SK-N-MC (cell line): ENCODE measurements around the gene PLA2G2A.

Source experiments
- DNase-seq: peaks from one replicate; pipeline ENCODE4 v3.0.0-alpha.2; 2011; ENCODE audit warnings: low read depth, low spot score
- H3K27ac ChIP-seq: fragments of 200-600 bp; sonication (generic); 2 replicates; pipeline ENCODE4 v1.5.1; 2016; ENCODE audit warnings: mixed run types
- H3K36me3 ChIP-seq: fragments of 200-600 bp; sonication (generic); 2 replicates; pipeline ENCODE4 v1.6.1; 2017; ENCODE audit warnings: antibody characterized with exemption, low read length, mixed read lengths; ENCODE audit not compliant: insufficient read depth
- H3K4me3 ChIP-seq: fragments of 200-600 bp; sonication (generic); 2 replicates; pipeline ENCODE4 v1.5.1; 2016
- H3K9ac ChIP-seq: fragments of 200-600 bp; sonication (generic); 2 replicates; pipeline ENCODE4 v1.8.0; 2017; ENCODE audit warnings: mixed run types, mixed read lengths; ENCODE audit not compliant: insufficient read length
- H3K9me3 ChIP-seq: fragments of 200-600 bp; sonication (generic); 2 replicates; pipeline ENCODE4 v1.6.1; 2017; ENCODE audit warnings: low read depth, mild to moderate bottlenecking, antibody characterized with exemption, low read length, moderate library complexity, mixed read lengths
- EZH2 ChIP-seq: fragments of 200-600 bp; sonication (generic); IDR thresholded peaks from one replicate; pipeline ENCODE4 v1.6.1; 2017; ENCODE audit warnings: antibody characterized with exemption
- FOXP2 ChIP-seq: optimal IDR thresholded peaks from 2 replicates; pipeline ENCODE3; 2011; ENCODE audit warnings: mild to moderate bottlenecking, moderate library complexity; ENCODE audit not compliant: insufficient read depth; ENCODE audit errors: extremely low read length, control extremely low read depth
- POLR2AphosphoS5 ChIP-seq: IDR thresholded peaks from 2 replicates; pipeline ENCODE4 v1.6.1; 2012; ENCODE audit warnings: mild to moderate bottlenecking, low read depth, low read length, borderline replicate concordance

PLA2G2A gene

DNA sequence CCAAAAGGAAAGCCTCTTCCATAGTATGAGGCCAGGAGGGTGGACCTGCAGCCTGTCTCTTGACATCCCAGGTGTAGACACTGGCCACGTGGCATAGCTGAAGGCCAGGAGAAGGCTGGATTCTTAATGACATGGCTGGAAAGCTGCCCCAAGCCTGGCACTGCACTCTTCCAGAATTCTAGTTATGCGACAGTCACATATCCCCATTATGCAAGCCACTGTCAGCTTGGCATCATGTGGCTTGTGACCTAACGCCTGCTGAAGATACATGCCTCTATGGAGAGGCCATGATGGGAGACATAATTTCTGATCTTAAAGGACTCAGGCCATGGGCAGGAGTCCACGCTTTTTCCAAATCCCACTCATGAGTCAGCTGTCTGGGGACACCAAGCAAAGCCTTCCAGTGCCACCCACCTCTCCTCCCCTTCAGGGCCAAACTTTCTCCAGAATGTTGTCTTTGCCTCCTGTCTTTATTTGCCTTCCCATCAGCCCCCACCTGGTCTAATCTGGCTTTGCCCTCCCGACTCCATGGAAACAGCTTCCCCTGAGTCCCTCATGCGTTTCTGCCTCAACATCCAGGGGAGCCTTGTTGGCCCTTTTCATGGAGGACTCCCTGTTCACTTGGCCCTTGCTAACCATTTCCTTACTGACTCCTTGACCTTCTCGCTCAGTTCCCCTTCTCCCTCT, 3.0 kb downstream of the PLA2G2A start:
- no peaks in the 10 kb centered on the region for H3K9me3 ChIP-seq
- no peak overlapping the region for H3K9ac ChIP-seq
- H3K4me3 ChIP-seq, result no peak overlapping the region
- H3K36me3 ChIP-seq, result no peaks in the 10 kb centered on the region
- TF ChIP-seq FOXP2 (no peak), POLR2AphosphoS5 (no peak), EZH2 (no peak)
- no peak for DNase-seq
- H3K27ac ChIP-seq, result no peak overlapping the region

DNA sequence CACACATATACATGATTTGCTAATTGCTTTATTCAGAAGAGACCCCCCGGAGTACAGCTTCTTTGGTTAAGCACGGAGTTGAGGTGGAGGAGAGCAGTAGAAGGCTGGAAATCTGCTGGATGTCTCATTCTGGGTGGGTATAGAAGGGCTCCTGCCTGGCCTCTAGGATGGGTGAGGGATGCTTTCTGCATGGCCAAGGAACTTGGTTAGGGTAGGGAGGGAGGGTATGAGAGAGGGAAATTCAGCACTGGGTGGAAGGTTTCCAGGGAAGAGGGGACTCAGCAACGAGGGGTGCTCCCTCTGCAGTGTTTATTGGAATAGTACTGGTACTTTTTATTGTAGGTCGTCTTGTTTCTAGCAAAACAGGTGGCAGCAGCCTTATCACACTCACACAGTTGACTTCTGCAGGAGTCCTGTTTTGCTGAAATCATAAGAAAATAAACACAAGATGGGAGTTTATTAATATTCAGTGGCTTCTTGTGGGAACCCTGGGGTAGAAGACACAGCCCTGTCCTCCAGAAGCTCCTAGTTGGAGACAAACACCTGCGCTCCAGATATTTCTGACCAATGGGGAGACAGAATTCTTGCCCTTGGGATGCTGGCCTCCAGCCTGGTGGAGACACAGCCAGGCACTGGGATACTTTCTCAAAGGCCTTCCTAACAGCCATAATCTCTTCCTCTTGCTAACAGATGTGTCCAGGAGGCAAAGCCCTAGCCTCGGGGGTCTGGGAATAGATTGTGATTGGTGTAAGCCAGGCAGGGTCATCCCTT, 3.8 kb downstream of the PLA2G2A start:
- Histone ChIP-seq H3K9ac (no peak overlapping the region), H3K27ac (no peak overlapping the region), H3K36me3 (no peaks in the 10 kb centered on the region), H3K4me3 (no peak overlapping the region), H3K9me3 (no peaks in the 10 kb centered on the region)
- TF ChIP-seq POLR2AphosphoS5 (no peak), FOXP2 (no peak), EZH2 (no peak)
- DNase-seq, result no peak

DNA sequence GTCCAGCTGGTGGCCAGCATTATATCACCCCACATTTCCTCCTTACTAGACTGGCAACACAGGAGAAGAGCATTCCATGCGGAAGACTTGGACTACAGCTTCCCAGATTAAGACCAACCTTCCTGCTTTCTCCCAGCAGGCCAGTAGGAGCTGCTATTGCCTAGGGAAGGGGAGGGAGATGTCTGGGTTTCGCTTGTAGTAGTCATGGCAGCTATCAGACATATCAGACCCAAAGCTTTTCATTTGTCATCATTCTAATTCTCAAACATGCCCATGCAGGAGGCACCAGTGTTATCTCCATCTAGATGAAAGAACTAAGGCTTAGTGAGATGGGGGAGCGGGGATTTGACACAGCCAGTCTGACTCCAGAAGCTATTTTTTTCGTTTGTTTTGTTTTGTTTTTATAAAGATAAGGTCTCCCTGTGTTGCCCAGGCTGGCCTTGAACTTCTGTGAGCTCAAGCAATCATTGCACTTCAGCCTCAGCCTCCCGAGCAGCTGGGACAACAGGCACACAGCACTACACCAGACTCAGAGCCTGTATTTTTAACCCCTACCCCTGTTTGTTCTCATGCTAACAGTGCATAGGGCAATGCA, 4.5 kb downstream of the PLA2G2A start:
- no peak overlapping the region for H3K4me3 ChIP-seq
- no peak overlapping the region for H3K9ac ChIP-seq
- no peak overlapping the region for H3K27ac ChIP-seq
- no peaks in the 10 kb centered on the region for H3K36me3 ChIP-seq
- DNase-seq, result no peak
- no peaks in the 10 kb centered on the region for H3K9me3 ChIP-seq
- TF ChIP-seq EZH2, result no peak
- no peak for TF ChIP-seq FOXP2
- no peak for TF ChIP-seq POLR2AphosphoS5

DNA sequence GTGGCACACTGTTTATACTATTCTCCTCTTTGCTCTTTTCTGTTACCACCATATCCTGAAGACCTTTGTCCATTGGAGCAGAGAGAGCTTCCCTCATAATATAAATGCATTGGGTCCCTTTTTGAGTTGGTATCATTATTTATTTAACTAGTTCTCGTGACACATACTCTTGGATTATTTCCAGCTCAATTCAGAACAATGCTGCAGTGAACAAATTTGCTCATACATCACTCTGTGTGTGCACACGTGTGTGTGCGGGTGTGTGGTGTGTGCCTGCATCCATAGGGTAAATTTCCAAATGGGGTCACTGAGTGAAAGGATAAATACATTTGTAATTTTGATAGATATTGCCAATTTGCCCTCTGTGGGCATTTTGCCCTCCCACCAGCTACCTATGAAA, 5.8 kb downstream of the PLA2G2A start:
- H3K9me3 ChIP-seq, result no peaks in the 10 kb centered on the region
- no peak for DNase-seq
- no peak overlapping the region for H3K27ac ChIP-seq
- no peak for TF ChIP-seq EZH2
- TF ChIP-seq FOXP2, result no peak
- no peak overlapping the region for H3K9ac ChIP-seq
- H3K36me3 ChIP-seq, result no peaks in the 10 kb centered on the region
- no peak overlapping the region for H3K4me3 ChIP-seq

DNA sequence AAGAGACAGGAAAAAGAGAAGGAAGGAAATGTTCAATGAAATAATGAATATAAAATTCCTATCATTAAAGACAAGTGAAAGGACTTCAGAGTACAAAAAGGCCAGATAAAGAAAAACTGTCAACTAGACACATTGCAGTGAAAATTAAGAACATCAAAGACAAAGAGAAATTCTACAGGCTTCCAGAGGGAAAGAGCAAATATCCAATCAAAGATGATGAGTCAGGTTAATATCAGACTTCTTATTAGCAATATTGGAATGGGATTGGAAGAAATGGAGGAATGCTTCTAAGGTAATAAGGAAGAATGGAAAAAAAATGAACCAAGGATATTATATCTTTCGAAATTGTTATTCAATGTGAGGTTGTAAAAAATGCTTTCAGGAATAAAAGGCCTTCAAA, 7.8 kb downstream of the PLA2G2A start:
- DNase-seq, result no peak
- Histone ChIP-seq H3K9me3 (no peaks in the 10 kb centered on the region), H3K9ac (no peak overlapping the region), H3K4me3 (no peak overlapping the region), H3K27ac (no peak overlapping the region), H3K36me3 (no peaks in the 10 kb centered on the region)
- no peak for TF ChIP-seq EZH2
- TF ChIP-seq POLR2AphosphoS5, result no peak
- no peak for TF ChIP-seq FOXP2

DNA sequence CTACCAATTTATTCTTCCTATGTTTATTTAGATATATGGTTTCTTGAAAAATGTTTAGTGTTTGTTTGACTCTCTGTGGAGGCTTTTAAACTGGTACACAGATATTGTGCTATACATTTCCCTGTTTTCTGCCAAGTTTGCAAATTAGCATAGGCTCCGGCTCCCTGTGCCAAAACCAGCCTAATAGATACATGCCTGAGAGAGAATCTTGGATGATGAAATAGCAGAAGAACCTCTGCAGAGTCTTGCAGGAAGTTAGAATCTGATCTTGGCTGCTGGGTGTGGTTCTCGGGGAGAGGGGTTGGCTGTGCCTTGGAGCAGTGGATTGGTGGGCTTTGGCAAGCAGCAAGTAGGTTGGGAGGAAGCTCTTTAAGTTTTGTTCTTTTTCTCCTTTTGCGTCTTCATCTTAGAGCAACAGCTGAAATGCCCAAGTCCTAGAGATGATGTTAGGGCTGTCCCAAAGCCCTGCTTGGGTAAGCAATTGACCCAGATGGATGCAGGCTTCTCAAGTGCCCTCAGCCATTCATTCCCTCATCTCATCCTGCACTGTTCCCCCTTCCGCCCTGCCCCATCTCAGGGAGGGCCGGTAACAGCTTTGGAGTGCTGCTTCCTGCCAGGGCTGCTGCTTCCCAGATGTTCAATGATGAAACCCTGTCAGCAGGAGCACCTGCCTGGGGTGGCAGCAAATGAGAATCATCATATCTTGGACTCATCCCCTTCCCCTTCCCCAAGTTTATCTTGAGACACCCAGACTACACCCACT, 9.3 kb downstream of the PLA2G2A start:
- no peak overlapping the region for H3K27ac ChIP-seq
- H3K9ac ChIP-seq, result no peak overlapping the region
- TF ChIP-seq FOXP2, result no peak
- TF ChIP-seq POLR2AphosphoS5, result no peak
- TF ChIP-seq EZH2, result no peak
- peak; percentile 0 for DNase-seq
- H3K9me3 ChIP-seq, result no peaks in the 10 kb centered on the region
- no peaks in the 10 kb centered on the region for H3K36me3 ChIP-seq
- no peak overlapping the region; the same call in 1 of the 2 replicates for H3K4me3 ChIP-seq

DNA sequence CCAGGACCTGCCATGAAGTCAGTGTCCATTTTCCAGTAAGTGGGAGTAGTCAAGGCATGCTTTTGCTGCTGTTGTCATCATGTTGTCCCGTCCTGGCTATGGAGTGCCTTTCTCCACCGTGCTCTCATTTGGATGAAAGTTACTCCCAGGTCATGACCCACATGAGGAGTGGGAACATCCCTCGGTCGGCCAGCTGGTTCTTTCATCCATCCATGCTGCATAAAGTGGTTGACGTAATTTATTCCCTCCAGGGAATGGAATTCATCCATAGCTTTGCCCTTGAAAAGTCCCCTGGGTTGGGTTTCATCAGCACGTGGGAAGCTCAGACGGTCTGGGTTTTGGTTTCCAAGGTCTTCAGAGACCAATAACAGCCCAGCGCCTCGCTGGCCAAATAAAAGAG, 11.6 kb downstream of the PLA2G2A start:
- Histone ChIP-seq H3K27ac (no peak overlapping the region), H3K4me3 (no peak overlapping the region), H3K36me3 (no peaks in the 10 kb centered on the region), H3K9me3 (no peaks in the 10 kb centered on the region), H3K9ac (no peak overlapping the region)
- no peak for DNase-seq
- TF ChIP-seq EZH2, result no peak
- no peak for TF ChIP-seq POLR2AphosphoS5
- no peak for TF ChIP-seq FOXP2

DNA sequence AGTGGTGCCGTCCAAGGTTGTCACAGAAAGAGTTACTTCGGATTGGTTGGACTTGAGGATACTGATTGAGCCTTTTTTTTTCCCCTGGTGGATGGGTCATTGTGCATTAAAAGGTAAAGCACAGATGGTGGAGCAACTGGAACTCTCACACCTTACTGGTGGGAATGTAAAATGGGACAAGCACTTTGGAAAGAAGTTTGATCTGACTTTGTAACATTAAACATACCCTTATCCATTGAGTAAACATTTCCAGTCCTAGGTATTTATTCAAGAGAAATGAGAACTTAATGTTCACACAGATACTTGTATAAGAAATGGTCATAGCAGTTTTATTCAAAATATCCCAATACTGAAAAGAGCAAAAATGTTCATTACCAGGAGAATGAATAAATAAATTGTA, 14.9 kb downstream of the PLA2G2A start:
- H3K9me3 ChIP-seq, result no peaks in the 10 kb centered on the region
- TF ChIP-seq EZH2, result no peak
- DNase-seq, result no peak

DNA sequence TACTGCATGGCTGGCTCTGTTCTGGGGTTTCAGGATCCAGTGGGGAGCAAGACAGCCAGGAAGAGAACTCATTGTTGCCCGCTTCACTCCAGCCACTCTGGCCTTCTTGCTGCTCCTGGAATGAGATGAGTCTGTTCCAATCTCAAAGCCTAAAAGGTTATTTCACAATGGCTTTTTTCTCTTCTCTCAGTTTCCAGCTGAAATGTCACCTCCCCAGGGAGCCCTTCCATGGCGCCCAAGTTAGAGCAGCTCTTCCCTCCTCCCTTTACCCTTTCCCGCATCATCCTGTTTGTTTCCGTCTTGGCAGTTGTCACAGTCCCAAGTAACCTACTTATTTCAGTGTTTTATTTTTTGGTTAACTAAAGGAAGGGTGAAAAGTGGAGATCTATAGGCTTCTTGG, 15.8 kb downstream of the PLA2G2A start:
- no peaks in the 10 kb centered on the region for H3K36me3 ChIP-seq
- no peaks in the 10 kb centered on the region for H3K9me3 ChIP-seq
- no peak overlapping the region for H3K4me3 ChIP-seq
- no peak overlapping the region for H3K9ac ChIP-seq
- TF ChIP-seq FOXP2 (no peak), EZH2 (no peak), POLR2AphosphoS5 (no peak)
- no peak for DNase-seq
- no peak overlapping the region for H3K27ac ChIP-seq

More for the DNA sequence above, 14.9 kb downstream of the PLA2G2A start:
- Histone ChIP-seq H3K9ac (no peak overlapping the region), H3K4me3 (no peak overlapping the region), H3K27ac (no peak overlapping the region), H3K36me3 (no peaks in the 10 kb centered on the region)
